Right lobe of liver (tissue), 4 donors: ENCODE data around the gene LRRC7.

ENCODE experiments used
- POLR2A ChIP-seq: fragments of 450-650 bp; IDR thresholded peaks from one replicate; pipeline ENCODE4 v1.6.1; 2017; ENCODE audit warnings: antibody characterized with exemption, mild to moderate bottlenecking
- TF ChIP-seq, protein P1 (sequence below), 4 donors: fragments of 200-600 bp in 3 of 4; fragments of 450-650 bp in 1 of 4; IDR thresholded peaks; one replicate each; pipeline versions ENCODE4 v1.5.1 to v1.8.0; 2016 to 2022; ENCODE audit warnings: antibody characterized with exemption in 4 of 4, mild to moderate bottlenecking in 2 of 4
- donor health status: DM: no; HTN: no; CAD: no.
- donor health status: DM: no; HTN: no; CAD: no.
- donor health status: DM: no; HTN: yes; CAD: no.

DNA sequence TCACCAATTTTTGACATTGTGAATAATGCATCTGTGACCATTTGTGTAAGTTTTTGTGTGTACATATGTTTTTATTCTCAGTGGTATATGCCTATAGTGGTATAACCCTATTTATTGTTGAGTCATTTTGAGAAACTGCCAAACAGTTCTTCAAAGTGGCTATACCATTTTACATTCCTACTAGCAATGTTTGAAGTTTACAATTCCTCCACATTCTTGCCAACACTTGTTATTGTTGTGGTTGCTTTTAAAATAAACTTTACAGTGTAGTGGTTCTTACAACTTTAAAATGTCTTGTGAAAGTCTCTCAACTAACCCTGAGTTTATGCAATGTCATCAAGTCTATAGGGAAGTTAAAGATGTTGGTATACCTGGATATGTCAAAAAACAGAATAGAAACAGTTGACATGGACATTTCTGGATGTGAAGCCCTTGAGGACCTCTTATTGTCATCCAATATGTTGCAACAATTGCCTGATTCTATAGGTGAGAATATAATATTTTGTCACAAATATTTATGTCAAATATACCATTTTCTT lies 418.2 kb downstream of the LRRC7 start:
- TF ChIP-seq, protein P1, sequence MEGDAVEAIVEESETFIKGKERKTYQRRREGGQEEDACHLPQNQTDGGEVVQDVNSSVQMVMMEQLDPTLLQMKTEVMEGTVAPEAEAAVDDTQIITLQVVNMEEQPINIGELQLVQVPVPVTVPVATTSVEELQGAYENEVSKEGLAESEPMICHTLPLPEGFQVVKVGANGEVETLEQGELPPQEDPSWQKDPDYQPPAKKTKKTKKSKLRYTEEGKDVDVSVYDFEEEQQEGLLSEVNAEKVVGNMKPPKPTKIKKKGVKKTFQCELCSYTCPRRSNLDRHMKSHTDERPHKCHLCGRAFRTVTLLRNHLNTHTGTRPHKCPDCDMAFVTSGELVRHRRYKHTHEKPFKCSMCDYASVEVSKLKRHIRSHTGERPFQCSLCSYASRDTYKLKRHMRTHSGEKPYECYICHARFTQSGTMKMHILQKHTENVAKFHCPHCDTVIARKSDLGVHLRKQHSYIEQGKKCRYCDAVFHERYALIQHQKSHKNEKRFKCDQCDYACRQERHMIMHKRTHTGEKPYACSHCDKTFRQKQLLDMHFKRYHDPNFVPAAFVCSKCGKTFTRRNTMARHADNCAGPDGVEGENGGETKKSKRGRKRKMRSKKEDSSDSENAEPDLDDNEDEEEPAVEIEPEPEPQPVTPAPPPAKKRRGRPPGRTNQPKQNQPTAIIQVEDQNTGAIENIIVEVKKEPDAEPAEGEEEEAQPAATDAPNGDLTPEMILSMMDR (IDR thresholded peaks at IDR 0.05): no peak
- TF ChIP-seq POLR2A: no peak
